Measurements from ENCODE around the gene GRID1.

Gene GRID1

GRCh38 chr10:85922356-85923129 lies 444.1 kb downstream of the GRID1 start:
- DNase-seq (ENCODE audit: low spot score), result no peak

DNA sequence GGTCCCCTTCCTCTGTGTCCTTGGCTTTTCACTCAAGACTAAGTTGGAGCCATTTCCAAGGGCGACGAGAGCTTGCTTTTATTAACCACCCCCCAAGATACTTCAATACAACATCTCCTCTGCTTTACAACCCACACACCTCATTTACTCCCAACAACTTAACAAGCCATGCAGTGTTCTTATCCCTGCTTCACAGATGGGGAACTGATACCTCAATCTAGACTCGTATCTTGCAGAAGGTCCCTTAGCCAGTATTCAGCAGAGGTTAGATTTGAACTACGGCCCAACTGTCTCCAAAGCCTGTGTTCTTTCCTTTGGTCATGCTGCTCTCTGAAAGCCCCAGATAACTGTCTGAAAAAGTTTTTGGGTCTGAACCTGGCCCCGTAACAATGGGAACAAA lies 444.8 kb downstream of the GRID1 start:
- DNase-seq (ENCODE audit: low spot score), result no peak

DNA sequence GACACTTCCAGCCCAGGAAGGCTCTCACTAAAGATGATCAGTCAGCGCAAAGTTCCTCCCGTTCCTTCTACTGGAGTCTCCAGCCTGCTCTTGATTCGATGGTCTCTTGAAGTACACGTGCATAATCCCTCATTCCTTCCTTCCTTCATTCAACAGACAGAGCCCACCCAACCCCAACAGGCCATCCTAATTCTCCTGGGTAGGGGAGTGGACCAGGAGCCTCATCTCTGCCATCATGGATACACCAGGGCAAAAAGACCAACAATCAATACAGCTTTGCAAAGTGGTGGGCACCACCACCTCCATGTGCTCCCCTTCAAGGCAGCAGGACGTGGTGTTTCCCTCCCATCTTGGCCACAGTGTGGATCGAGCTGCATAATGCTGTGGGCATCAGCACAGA lies 446.3 kb downstream of the GRID1 start:
- no peak for DNase-seq (ENCODE audit: low spot score)

DNA sequence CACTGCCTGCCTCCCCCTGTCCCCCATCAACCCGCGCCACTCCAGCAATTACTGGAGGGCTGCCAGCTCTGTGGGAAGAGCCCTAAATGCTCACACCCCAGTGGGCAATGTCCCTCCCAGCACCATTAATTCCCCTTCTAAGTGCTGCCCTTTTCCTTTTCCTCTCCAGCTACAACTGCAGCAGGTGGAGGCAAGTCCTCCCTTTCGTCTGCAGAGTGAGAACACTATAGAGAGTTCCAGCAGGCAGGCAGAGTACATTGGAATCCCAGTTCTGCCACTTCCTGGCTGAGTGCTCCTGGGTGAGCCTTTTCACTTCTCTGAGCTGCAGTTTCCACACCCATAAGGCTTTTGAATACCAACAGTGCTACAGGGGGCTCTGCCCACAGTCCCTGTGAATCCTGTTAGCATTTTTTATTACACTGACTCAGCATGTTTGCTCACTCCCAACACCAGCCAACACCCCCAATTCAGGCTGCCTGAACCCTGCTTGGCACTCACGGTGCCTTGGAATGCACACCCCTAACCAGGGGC lies 447.0 kb downstream of the GRID1 start:
- DNase-seq (ENCODE audit: low spot score), result no peak

GRCh38 chr10:85918371-85918770 lies 448.2 kb downstream of the GRID1 start:
- DNase-seq (ENCODE audit: low spot score), result no peak

DNA sequence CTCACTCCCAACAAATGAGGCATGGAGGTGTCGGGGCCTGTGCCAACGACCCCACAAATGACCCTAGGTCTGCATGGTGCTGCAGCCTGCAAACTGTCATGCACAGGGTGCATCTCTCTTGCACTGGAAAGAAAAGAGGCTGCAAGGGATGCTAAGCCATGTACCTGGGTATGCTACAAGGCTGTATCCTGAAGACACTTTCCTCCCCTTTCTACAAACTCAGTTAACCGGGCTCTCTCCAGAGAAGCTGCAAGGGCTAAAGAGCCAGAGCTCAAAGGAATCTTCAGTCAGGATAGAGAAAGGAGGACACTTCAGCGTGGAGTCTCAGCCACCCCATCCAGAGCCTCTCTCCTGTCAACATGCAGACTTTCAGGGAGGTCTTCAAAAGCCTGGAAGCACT lies 449.0 kb downstream of the GRID1 start:
- DNase-seq (ENCODE audit: low spot score), result no peak

GRCh38 chr10:85916994-85917573 lies 449.5 kb downstream of the GRID1 start:
- DNase-seq (ENCODE audit: low spot score), result no peak

DNA sequence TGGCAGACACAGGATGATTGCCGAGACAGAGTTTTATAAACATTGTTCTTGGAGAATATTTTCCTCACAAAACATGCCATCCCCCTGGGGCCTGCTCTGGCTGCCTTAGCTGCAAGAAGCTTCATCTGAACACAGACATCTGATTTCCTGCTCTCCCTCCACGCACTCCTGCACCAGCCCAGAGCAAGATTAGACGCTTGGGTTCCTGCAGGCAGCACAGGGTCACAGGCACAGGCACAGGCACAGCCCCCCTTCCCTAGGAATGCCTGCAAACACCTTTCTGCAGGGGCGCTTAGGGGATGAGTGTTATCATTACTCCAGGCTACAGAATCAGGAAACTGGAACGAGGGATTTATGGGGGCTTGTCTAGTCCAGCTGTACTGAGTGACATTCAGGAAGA lies 450.3 kb downstream of the GRID1 start:
- no peak for DNase-seq (ENCODE audit: low spot score)

DNA sequence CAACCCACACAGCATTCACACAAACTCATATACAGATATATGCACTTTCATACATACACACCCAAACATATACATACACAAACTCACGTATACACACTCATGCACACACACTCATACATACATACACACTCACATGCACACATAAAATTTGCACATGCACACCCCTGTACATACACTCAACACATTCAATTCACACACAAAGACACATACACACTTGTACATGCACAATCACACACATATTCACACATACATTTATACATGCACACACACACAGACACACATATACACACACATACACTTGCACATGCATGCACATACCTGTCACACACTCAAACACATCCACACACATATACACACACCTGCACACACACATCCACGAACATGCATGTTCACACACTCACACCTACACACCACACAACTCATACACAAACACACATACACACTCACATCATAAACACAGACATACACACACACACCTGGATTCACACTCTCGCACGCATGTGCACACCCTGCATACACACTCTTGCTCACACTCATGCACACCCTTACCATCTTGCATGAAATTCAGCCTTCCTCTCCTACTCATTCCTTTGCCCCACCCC lies 451.2 kb downstream of the GRID1 start:
- DNase-seq (ENCODE audit: low spot score), result no peak

DNA sequence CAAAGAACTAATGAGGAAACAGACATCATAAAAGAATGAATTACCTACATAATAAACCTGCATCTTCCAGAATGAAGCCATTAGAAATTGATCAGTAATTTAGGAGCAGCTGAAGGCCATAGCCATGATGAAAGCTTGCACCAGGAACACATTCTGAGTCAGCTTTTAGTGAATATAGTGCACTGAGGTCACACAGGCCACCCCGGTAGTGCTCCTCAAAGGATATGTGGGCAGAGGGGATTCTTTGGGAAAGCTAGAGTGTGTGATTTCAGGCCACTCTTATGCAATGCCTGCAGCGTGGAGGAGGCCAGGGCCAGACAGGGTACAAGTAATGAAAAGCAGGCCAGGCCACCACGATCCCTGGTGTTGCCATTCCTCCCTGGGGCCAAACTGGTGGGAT lies 451.9 kb downstream of the GRID1 start:
- no peak for DNase-seq (ENCODE audit: low spot score)

DNA sequence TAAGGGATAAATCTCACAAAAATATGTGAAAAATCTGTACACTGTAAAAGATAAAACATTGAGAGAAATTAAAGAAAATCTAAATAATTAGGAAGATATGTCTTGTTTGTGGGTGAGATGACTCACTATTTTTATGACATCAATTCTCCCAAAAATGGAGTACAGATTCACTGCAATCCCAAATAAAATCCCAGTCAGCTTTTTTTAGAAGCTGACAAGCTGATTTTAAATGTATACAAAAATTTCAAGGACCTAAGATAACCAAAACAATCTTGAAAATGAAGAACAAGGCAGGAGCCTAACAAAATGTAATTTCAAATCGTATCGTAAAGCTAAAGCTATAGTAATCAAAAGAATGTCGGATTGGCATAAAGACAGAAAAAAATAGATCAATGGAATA lies 458.1 kb downstream of the GRID1 start:
- DNase-seq (ENCODE audit: low spot score), result no peak

- DNase-seq (ENCODE audit: low spot score), result no peak
These were observed 464.5 kb downstream of the GRID1 start for GRCh38 chr10:85902051-85902450.

GRCh38 chr10:85901599-85901998 lies 465.0 kb downstream of the GRID1 start:
- no peak for DNase-seq (ENCODE audit: low spot score)

GRCh38 chr10:85900487-85900886 lies 466.1 kb downstream of the GRID1 start:
- DNase-seq (ENCODE audit: low spot score), result peak; percentile 46

GRCh38 chr10:85900061-85900460 lies 466.5 kb downstream of the GRID1 start:
- no peak for DNase-seq (ENCODE audit: low spot score)

GRCh38 chr10:85891472-85891871 lies 475.1 kb downstream of the GRID1 start:
- DNase-seq (ENCODE audit: low spot score), result no peak

- DNase-seq (ENCODE audit: low spot score), result no peak
These were observed 478.0 kb downstream of the GRID1 start for GRCh38 chr10:85888559-85888958.

DNA sequence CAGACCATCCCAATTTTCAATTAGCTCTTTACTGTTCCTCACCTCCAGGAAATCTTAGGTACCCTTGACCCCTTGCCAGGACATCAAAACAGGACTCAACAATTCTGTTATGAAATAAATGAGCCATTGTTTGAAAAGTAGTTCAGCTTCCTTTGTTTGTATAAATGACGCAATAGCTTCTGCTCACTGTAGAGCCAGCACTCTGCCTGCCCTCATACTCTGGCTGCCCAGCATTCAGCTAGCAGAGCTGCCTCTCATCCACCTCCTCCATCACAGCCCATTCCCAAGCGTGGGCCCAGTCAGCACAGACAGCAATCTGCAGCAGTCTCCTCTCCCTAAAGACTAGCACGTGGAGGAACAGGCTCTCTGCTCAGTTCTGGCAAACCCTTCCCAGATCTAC lies 478.6 kb downstream of the GRID1 start:
- peak; percentile 24 for DNase-seq (ENCODE audit: low spot score)

- no peak for DNase-seq (ENCODE audit: low spot score)
These were observed 492.4 kb downstream of the GRID1 start for GRCh38 chr10:85874208-85874607.

GRCh38 chr10:85873063-85873462 lies 493.5 kb downstream of the GRID1 start:
- no peak for DNase-seq (ENCODE audit: low spot score)

DNA sequence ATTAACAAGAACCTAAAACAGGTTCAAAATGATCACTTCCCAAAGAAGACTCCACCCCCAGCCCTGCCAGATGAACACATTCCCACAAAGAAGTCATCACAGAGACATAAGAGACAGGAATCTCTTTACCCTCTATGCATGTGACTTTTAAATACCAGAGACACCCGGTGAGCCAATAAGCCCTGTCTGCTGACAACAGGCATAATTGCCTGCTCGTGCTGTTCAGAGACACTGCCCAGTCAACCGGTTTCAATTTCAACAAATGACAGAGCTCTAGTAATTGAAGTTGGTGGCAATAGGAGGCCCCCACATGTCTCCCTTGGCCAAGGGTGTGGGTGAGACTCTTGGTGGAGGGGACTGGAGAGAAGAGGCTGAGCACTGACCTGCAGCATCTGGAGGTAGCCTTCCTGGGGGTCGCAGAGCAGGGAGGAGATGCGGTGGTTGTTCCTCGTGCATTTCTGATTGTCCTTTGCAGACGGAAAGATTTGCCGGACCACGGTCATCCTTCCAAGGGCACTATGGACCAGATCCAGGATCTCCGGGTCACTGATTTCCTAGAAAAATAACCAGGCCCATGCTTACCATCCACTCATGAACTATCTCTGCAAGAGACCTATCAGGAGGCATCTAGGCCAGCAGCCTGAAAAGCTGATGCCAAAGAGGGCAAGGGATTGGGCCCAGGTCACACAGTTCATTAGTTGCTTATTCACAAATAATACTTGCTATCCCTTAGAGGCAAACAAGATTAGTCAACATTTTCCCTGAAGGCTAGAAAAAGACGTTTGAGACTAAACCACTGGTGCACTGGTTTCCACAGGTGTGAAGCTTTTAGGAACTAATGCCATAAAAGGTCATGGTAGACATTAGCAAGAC lies 497.7 kb downstream of the GRID1 start:
- no peak for DNase-seq (ENCODE audit: low spot score)

- DNase-seq (ENCODE audit: low spot score), result no peak
These were observed 501.6 kb downstream of the GRID1 start for GRCh38 chr10:85864868-85865526.

Data from putamen (tissue), 1 donor.